ENCODE measurements around the gene ARL15. TPM values are rescaled to one million over a fixed set of nuclear protein-coding genes. Genes with fewer than 3 reads are reported as not detected.

Gene ARL15
- total RNA-seq, 1 donor from 2014 or later, result 14.0 TPM

- no peak overlapping the region for H3K4me3 Mint-ChIP-seq (ENCODE audit: unreplicated experiment)
- no peak overlapping the region for H3K27ac Mint-ChIP-seq (ENCODE audit: unreplicated experiment)
- no peaks in the 10 kb centered on the region for H3K36me3 Mint-ChIP-seq (ENCODE audit: low read depth)
- no peaks in the 10 kb centered on the region for H3K27me3 Mint-ChIP-seq (ENCODE audit: low read depth)
- TF ChIP-seq, protein P1, sequence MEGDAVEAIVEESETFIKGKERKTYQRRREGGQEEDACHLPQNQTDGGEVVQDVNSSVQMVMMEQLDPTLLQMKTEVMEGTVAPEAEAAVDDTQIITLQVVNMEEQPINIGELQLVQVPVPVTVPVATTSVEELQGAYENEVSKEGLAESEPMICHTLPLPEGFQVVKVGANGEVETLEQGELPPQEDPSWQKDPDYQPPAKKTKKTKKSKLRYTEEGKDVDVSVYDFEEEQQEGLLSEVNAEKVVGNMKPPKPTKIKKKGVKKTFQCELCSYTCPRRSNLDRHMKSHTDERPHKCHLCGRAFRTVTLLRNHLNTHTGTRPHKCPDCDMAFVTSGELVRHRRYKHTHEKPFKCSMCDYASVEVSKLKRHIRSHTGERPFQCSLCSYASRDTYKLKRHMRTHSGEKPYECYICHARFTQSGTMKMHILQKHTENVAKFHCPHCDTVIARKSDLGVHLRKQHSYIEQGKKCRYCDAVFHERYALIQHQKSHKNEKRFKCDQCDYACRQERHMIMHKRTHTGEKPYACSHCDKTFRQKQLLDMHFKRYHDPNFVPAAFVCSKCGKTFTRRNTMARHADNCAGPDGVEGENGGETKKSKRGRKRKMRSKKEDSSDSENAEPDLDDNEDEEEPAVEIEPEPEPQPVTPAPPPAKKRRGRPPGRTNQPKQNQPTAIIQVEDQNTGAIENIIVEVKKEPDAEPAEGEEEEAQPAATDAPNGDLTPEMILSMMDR (IDR thresholded peaks at IDR 0.05), result no peak
- H3K4me1 Mint-ChIP-seq (ENCODE audit: low read depth), result peaks cover 7% of the 10 kb centered on the region
- DNase-seq (ENCODE audit: low spot score), result no peak
- no peaks in the 10 kb centered on the region for H3K9me3 Mint-ChIP-seq (ENCODE audit: low read depth)
Observed at GRCh38 chr5:53971551-53971950, 338.8 kb downstream of the ARL15 start.

GRCh38 chr5:53971131-53971530 lies 339.2 kb downstream of the ARL15 start:
- Mint-ChIP-seq H3K36me3 (ENCODE audit: low read depth) (no peaks in the 10 kb centered on the region), H3K4me1 (ENCODE audit: low read depth) (peaks cover 7% of the 10 kb centered on the region), H3K27ac (ENCODE audit: unreplicated experiment) (no peak overlapping the region), H3K9me3 (ENCODE audit: low read depth) (no peaks in the 10 kb centered on the region), H3K27me3 (ENCODE audit: low read depth) (no peaks in the 10 kb centered on the region), H3K4me3 (ENCODE audit: unreplicated experiment) (no peak overlapping the region)
- TF ChIP-seq, protein P1 (IDR thresholded peaks at IDR 0.05), result no peak
- DNase-seq (ENCODE audit: low spot score), result no peak

DNA sequence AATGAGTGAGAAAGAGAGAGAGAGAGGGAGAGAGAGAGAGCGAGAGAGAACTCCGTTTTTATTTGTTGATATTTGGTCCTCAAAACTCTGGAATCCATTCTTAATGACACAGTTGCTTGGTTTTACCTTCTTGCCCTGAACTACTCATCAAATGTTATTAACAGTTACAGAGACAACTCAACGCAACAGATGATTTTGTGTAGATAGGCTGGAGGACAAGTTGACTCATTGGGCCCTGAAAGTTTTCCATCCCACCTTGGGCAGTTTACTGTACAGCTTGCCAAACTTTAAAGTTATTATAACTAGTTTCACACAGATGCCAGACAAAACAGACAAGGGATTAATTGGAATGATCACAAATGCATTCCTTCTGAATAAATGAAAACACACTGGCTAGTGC lies 339.9 kb downstream of the ARL15 start:
- Mint-ChIP-seq H3K4me1 (ENCODE audit: low read depth) (peaks cover 11% of the 10 kb centered on the region), H3K27ac (ENCODE audit: unreplicated experiment) (no peak overlapping the region), H3K36me3 (ENCODE audit: low read depth) (no peaks in the 10 kb centered on the region), H3K9me3 (ENCODE audit: low read depth) (no peaks in the 10 kb centered on the region), H3K27me3 (ENCODE audit: low read depth) (no peaks in the 10 kb centered on the region), H3K4me3 (ENCODE audit: unreplicated experiment) (no peak overlapping the region)
- DNase-seq (ENCODE audit: low spot score), result no peak
- TF ChIP-seq, protein P1 (IDR thresholded peaks at IDR 0.05), result no peak

DNA sequence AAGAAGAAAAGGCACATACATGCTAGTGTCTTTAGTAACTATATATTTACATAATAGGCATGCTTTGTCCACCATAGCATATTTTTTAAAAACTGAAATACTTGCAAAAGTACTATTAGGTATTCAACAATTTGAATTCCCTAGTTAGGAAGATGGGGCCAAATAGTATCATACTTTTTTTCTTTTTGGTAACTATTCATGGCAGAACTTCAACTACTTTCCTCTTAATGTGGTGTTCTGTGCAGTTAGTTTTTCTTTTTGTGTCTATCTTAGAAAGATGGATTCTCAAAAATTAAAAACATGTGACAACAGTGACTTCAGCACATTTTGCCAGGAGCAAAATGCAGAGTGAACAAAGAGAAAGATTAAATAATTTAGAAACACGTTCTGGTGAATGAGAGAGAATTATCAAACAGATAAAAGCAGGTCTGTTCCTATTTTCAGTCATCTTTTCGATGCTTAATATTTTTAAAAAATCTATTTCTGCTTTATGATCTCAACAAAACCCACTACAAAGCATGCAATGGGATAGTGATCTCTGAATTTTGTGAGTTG lies 341.1 kb downstream of the ARL15 start:
- no peaks in the 10 kb centered on the region for H3K9me3 Mint-ChIP-seq (ENCODE audit: low read depth)
- no peaks in the 10 kb centered on the region for H3K27me3 Mint-ChIP-seq (ENCODE audit: low read depth)
- no peak overlapping the region for H3K27ac Mint-ChIP-seq (ENCODE audit: unreplicated experiment)
- H3K36me3 Mint-ChIP-seq (ENCODE audit: low read depth), result no peaks in the 10 kb centered on the region
- TF ChIP-seq, protein P1 (IDR thresholded peaks at IDR 0.05), result no peak
- H3K4me1 Mint-ChIP-seq (ENCODE audit: low read depth), result peaks cover 13% of the 10 kb centered on the region
- no peak for DNase-seq (ENCODE audit: low spot score)
- no peak overlapping the region for H3K4me3 Mint-ChIP-seq (ENCODE audit: unreplicated experiment)

- no peak for DNase-seq (ENCODE audit: low spot score)
- Mint-ChIP-seq H3K27me3 (ENCODE audit: low read depth) (no peaks in the 10 kb centered on the region), H3K4me1 (ENCODE audit: low read depth) (peaks cover 9% of the 10 kb centered on the region), H3K4me3 (ENCODE audit: unreplicated experiment) (no peak overlapping the region), H3K36me3 (ENCODE audit: low read depth) (no peaks in the 10 kb centered on the region), H3K9me3 (ENCODE audit: low read depth) (no peaks in the 10 kb centered on the region), H3K27ac (ENCODE audit: unreplicated experiment) (no peak overlapping the region)
- TF ChIP-seq, protein P1 (IDR thresholded peaks at IDR 0.05), result no peak
Observed at GRCh38 chr5:53965459-53965858, 344.9 kb downstream of the ARL15 start.

All from chondrocyte (in vitro differentiated cells).